HK-2 (cell line): ENCODE measurements around the gene ADM2.

Experiments used
- DNase-seq: peaks from one replicate; pipeline ENCODE4 v3.0.0-alpha.2; 2018; ENCODE audit not compliant: unreplicated experiment

ADM2 gene

DNA sequence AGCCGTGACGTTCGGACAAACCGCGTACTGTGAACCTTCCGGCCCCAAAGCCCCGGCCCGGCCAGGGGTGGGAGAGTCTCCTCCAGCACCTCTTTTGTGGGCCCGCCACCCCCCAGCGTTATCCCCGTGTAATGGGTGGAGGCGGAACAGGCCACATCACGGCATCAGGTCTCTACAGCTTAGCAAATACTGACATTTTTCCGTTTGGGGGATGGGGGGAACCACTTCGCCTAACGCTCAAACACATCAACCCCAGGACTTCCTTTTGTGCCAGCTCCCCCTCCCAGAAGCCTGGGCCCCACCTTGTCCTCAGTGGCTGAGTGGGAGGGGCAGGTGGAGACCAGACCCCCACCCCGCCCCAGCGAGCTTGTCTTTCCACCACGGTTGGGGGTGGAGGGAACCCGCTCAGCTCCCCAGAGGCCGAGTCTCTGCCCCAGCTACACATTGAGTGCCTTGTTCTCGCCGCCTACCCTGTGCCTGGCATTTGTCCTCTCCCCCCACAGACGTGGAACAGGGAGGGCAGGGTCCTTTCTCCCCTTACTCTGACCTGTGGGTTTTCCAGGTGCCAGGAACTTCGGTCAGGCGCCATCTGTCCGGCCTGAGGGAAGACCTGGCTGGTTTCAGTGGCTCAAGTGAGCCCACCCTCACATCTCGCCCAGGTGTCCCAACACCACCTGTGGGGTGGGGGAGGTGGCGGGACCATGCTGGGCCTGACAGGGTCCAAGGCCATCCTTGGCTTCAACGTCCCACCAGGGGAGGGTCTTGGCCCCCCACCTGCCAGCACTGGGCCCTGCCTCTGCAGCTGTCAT, 36.1 kb upstream of the ADM2 start:
- DNase-seq: no peak

DNA sequence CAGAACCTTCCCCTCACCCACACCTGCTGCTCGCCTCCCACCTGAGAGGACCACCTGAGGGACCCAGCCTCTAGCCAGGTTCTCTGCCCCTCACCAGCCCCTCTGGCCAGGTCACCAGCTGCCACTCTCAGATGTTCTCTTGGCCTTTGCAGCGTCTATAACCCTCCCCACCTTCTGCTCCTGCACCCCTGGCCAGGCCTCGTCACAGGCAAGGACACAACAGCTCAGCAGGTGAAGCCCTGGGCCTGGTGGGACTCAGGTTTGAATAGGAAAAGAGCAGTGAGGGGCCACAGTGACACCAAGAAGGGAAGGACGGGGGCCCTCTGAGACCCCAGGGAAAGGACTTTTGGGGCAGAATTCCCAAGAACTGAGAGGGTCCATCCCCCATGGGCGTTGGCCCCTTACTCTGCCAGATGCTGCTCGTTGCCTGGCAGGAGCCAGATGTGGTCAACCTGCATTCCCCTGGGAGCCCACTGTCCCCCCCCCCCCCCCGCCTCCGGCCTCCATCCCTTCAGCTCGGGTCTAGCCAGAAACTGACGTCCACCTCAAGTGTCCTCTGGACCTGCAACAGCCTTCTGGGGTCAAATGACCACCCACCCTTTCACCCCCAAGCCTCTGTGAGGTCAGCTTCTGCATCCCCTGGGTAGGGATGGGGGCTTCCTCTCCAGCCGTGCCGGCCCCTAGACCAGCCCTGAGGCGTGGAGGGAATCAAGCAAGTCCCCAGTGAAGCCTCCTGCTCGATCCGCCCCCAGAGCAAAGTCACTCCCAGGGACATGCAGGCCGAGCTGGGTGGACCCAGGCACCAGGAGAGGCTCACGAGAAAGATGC, 35.2 kb upstream of the ADM2 start:
- no peak for DNase-seq

DNA sequence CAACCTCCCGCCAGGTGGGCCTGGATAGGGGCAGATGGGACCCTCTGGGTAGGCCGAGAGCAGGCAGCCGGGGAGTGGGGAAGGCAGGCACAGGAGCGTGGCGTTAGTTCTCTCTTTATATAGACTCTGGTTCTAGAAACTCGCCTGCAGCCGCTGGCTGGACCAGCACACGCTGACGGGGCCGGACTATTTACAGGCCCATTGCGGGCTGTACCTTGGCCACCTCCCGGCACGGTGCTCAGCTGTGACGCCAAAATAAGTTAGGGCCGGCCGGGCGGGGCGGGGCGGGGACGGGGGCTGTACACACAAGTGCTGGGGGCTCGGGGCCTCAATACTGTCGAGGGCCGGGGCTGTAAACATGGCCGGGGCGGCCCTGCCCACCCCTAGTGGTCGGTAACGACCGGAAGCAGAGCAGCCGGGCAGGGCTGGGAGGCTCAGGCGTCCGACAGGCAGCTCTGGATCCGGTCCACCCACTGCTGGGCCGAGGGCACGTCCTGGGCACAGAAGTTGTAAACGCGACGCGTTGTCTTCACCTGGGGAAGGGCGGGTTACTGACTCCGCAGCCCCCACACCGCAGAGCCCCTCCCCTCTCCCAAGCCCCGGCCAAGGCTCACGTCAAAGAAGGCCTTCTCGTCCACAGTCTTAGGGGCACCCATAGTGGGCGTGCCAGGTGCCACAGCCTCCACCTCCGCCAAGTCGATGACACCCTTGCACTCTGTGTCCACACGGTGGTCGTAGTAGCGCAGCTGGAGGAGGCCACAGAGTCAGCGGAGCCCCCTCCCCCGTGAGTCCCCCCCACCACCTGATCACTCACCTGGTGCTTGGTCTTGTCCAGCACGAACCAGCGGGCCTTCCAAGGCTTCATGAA, 34.4 kb upstream of the ADM2 start:
- no peak for DNase-seq

DNA sequence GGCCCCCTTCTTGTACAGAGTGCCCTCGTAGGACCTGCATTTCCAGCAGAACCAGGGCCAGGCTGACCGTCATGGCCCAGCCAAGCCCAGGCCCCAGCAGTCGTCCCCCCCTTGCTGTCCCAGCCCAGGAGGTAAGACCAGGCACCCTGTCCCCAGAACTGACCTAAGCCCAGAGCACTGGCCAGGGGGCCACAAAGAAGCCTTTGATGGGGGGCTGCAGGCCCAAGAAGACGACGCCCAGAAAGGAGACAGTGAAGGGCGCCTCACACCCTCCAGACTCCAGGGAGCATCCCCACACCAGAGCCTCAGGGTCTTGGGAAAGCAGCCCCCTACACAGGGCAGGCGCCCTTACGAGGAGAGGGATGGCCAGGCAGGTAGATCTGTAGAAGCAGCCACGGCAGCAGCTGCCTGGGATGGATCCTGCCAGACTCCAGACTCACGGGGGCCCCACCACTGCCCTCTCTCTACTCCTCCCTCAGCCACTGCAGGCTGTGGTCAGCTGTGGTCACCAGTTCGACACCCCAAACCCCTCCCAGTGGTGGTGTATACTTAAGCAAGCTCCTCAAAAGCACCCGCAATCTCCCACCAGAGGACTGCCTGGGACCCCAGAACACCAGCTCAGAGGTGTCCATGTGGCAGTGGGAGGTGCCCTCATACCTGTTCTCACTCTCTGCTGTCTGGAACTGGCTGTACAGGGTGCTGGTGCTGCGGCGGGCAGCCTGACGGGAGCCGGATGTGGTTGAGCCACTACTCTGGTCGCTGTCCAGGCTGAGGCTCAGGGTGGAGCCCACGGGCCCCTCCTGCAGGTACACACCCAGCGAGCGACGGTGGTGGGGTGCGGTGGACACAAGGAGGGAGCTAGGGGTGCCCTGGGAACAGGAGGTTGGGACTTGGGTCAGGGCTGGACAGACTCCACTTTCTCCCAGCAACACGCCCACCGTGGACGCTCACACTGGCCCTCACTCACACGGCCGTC, 33.5 kb upstream of the ADM2 start:
- no peak for DNase-seq

DNA sequence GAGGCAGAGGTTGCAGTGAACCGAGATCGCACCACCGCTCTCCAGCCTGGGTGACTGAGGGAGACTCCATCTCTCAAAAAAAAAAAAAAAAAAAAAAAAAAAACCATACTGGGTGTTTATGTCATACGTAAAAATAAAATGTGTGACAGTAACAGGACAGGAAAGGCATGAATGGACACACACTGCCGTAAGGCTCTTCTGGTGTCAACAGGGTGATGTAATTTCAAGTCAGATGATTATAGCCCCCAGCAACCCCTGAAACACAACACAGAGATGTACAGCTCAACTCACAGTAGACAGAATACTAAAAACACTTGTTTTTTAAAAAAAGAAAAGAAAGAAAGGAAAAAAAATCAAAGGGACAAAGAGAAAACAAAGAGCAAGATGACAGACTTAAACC, 28.7 kb upstream of the ADM2 start:
- no peak for DNase-seq

DNA sequence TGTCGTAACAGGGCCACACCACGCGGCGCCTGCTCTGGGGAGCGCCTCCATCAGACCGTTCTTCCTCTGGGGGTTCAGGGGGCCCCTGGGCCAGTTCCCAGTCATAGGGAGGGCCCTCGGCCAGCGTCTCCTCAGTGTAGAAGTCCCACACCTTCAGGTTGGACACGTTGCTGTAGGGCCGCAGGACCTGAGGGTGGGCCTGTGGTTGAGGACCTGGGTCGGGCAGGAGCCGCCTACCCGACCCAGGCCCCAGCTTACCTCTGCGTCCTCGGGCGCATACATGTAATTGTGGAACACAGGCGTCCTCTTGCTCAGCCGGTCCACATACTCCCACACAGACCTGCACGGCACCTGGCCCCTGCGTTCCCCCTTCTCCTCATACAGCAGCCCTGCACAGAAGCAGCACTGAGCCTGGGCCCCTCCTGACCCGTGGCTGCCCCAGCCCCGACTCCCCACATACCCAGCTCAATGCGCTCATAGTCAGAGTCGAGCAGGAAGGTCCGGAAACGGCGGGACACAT, 26.7 kb upstream of the ADM2 start:
- no peak for DNase-seq

DNA sequence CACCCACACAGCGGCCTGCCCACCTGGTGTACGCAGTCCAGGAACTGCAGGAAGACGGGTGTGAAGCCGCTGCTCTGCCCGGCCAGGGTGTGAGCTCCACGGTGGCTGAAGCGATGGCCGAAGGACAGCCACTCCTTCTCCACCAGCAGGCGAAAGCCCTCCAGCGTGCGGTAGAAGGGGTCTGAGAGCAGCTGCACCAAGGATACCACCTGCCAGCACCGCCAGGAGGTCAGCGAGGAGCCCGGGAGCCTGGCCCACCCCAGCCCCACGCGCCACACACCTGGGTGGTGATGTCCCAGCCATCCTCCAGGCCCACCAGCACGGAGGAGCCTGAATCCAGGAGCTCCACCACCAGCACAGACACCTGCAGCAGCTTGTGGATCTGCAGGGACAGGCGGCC, 26.1 kb upstream of the ADM2 start:
- no peak for DNase-seq

DNA sequence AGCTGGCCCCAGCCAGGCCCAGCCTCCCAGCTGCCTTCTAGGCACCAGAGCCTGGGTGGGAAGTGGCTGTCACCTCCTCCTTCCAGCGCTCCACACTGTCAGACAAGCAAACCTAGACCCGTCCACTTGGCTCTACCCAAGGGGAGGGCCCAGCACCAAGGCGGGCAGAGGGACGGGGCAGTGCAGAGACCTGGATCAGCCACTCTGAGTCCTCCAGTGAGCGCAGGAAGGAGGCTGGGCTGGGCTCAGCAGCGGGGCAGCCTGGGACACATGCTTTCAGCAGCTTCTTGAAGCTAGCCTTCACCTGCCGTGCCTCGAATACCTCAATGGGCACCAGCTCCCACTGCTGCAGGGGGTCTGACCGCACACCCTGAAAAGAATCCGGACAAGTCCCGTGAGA, 25.3 kb upstream of the ADM2 start:
- DNase-seq: no peak

DNA sequence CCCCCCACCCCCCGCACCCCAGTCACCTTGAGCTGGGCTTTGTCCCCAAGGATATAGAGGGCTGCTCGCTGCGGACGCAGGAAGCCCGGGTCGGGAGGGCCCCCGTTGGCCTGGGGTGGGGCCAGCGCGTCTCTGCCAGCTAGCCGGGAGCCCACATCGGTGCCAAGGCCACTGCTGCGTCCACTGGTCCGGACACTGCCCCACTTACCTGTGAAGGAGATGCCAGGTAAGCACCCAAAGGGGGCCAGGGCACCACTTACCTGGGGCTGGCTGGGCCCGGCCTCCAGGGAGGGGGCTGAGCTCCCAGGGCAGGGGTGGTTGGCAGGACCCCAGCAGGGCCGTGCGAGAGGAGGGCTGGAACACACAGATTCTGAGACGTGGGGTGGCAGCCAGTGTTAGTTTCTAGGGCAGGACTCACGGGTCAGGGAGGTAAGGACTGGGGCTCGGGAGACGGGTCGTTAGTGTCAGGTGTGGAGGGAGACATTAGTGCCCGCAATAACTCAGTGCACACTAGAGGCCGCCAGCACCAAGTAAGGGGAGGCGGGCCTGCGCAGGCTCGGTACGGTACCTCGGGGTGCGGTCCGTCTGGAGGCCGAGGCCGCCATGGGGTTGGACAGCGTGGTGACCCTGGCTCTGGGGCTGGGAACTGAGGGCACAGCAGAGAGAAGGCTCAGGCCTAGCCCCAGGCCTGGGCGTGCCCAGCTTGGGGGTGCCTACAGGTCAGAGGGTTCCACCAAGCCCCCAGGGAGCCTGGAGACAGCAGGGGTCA, 24.7 kb upstream of the ADM2 start:
- no peak for DNase-seq

DNA sequence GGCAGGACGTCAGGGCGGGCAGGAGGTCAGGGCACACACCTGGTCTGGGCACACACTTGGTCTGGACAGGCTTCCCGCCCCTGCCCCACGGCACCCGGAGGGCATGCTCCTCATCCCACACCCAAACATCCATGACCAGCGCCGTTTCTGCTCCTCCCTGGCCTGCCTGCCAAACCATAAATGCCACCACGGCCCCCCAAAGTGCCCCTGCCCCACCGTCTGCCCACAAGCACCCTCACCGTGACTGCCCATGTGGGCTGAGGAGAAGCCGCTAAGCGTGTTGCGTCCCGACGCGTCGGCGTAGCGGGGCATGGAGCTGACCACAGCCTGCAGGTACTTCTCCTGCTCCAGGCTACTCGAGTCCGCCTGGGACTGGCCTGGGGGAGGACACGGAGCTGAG, 22.3 kb upstream of the ADM2 start:
- no peak for DNase-seq

DNA sequence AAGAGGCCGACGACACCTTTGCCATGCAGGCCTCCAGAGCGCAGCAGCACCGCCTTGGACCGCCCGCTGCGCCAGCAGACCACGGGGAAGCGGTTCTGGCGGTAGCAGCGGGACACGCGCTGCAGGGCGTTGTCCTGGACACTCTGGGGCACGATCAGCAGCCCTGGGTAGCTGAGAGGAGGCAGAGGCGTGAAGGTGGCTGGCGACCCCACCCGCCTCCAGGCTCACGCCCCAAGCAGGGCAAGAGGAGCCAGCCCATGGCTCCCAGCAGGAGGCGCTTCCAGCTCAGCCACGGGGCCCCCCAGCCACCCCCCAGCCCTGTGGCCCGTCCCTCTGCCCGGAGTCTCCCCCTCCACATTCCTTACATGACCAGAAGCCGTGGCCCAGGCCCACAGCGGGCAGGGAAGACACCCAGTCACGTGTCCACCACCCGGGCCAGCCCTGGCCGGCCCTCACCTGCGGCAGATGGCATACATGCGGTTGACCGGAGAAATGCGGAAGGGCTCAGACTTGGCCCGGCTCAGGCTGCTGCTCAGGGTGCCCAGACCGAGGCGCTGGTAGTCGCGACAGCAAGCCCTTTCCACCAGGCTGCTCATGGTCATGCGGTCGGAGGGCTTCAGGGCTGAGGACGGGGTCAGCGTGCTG, 21.7 kb upstream of the ADM2 start:
- no peak for DNase-seq

DNA sequence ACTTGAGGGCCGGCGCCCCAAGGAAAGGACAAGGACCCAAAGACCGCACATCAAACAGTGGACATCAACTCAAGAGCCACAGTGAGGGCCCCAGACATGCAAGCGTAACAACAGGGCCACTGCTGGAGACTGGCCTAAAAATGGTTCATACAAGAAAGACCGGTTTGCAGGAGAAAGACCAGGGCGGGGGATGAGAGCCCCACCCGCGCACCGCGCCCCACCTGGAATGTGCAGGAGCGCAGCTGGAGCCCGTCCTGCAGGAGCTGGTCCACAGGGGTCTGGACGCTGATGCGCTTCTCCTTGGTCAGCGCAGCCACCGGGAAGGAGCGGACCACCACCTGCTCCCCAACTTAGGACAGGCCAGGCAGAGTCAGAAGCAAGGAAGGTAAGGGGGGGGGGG, 20.4 kb upstream of the ADM2 start:
- DNase-seq: no peak

DNA sequence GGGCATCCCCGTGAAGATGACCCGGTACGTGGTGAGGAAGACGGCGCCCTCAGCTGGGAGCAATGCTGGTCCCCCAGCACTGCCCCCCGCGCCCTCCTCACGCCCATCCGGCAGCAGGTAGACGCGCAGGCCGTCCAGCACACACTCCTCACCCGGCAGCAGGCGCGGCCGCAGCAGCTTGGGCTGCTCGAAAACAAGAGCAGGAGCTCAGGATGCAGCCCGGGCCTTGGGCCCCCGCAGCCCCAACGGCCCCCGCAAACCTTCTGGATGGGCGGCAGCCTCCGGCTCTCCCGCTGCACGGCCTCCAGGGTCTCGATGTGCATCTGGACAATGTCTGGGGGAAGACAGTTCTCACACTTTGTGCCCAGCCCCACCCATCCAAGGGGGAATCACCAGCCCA, 19.8 kb upstream of the ADM2 start:
- no peak for DNase-seq

DNA sequence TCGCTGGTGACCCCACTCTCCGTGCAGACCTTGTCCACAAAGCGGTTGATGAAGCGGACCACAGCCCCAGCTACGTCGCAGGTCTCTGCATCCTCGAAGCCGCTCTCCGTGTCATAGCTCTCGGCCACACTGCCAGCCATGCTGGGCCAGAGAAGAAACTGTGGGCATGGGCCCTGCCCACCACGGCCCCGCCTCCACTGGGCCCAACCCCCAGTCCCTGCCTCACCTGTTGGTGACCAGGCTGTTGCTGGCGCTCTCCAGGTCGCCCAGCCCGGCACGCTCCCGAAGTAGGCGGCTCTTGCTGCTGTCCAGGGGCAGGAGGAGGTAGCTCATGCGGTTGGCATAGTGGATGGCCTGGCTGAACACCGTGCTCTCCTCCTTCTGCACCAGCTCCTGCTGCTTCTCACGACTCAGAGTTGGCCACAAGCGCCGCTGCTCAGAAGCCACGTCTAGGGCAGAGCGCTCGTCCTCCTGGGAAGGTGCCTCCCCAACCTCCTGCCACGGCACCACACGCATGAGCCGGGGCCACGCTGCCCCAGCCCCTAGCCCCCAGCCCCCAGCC, 19.3 kb upstream of the ADM2 start:
- no peak for DNase-seq

DNA sequence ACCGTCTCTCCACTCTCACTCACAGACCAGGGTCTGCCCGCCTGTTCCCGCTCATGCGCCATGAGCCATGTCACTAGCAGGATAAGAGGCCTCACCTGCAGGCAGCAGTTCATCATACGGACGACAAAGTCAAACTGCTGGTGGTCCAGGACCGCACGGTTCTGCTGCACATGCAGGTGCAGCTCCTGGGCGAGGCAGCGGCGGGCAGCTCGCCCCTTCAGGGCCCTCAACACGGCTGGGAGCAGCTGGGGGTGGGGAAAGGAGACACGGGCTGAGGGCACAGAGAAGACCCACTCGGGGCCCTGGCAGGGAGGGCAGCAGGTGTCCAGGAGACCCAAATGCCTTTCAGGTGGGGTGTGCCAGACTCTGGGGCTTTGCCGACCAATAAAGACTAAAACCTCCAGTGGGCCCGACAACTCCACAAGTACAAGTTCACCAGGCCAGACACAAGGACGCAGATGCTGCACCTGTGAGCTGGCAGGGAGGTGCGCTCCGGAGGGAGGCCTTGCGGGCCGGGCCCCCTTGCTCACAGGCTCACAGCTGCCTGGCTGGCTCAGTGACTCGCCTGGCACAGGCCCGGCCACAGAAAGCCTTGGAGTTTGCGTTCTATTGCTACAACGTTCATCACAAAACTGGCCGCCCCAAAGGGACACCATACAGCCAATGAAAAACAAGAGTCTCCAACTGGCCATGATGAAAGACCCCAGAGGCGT, 18.0 kb upstream of the ADM2 start:
- no peak for DNase-seq

DNA sequence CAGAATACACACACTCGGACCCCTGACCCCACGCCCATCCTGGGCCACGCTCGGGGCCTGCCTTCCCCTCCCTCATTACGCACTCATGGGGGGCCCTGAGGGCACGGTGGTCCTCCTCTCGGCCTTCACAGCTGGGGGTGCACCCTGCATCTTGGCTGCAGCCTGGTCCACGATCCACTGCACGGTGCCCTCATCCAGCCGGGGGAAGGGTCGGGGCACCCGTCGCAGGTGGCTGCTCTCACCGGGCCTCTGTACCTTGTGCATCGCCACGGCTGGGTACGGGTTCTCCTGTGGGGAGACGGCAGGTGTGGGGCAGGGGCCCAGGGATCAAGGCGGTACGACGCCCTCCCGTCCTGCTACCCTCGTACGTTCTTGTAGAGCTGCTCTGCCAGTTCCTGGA, 16.9 kb upstream of the ADM2 start:
- no peak for DNase-seq

DNA sequence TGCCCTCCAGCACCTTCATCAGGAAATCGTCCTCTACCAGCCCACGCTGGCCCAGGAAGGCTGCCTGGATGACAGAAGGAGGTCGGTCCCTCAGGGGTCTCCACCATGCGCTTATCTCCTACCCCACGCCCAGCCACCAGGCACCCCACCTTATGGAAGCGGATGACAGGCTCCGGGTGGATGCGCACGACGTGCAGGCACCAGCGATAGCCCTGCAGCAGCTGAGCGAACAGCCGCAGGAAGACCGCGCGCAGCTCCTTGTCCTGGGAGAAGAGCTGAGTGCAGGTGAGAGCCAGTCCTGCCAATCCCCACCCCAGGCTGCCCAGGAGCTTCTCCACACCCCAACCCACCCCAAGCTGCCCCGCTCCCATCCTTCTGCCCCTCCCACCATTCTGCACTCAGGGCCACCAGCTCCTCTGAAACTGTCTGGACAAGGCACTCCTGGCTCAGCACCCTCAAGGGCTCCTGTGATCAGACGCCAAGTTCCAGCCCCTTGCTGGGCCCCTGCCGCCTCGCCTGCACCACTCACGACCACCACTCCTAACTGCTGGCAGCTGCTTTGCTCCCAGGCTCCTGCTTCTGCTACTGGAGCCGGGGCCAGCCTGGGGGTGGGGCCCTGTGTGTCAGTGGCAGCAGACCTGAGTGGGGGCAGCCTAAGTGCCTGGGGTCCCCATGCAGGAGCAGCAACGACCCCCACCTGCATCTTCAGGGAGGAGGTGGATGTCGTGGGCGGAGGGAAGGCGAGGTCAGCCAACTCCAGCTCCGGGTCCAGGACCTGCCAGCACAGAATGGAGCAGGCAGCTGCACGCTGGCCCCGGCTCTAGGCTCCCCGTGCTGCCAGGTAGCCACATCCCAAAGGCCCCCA, 16.0 kb upstream of the ADM2 start:
- DNase-seq: no peak

DNA sequence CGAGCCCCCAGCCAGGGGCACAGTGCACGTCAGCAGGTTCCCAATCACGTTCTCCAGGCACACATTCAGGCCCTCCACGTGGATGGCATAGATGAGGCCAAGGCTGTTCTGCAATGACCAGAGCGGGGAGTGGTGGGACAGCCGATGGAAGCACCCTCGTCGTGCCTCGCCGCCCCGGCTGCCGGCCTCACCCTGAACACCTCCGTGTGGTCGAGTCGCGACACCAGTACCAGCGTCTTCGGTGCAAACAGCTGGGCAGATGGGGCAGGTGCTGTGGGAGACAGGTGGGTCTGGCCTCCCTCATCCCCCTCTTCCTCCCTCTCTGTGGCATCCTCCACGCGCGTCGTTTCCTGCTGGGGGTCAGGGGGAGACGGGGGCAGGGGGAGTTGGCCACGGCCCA, 14.0 kb upstream of the ADM2 start:
- DNase-seq: no peak
